Panc1 (cell line): ENCODE data around the gene PPP1R12A. TPM values are rescaled to one million over a fixed set of nuclear protein-coding genes. Genes with fewer than 3 reads are reported as not detected.

ENCODE experiments used
- ATAC-seq: fragments of 200-7000 bp; cut with Tn5 transposase; 2 replicates; pipeline ENCODE4 v1.9.1; 2020; ENCODE audit warnings: mild to moderate bottlenecking, moderate library complexity
- BruUV-seq: library from RNA; stranded (reverse); fragments of 400-500 nt; replicated peaks from 2 replicates; lab custom pipeline; 2021; lab: Mats Ljungman, UMichigan
- CTCF ChIA-PET: fragments of 300-600 bp; sonication (Branson Sonifier 250); formaldehyde crosslinking; loops from one replicate; lab custom pipeline; 2022; ENCODE audit warnings: antibody characterized with exemption; lab: Charles Lee
- POLR2A ChIA-PET: fragments of 300-600 bp; sonication (Branson Sonifier 250); formaldehyde crosslinking; loops from one replicate; lab custom pipeline; 2022; ENCODE audit warnings: antibody characterized with exemption; lab: Charles Lee
- DNase-seq: peaks from one replicate; pipeline ENCODE4 v3.0.0-alpha.2; 2010; ENCODE audit warnings: low read depth, low spot score
- H3K27ac ChIP-seq: 2 replicates; pipeline ENCODE4 v1.5.1; 2011; ENCODE audit warnings: mild to moderate bottlenecking, low read length, inconsistent platforms
- H3K27me3 ChIP-seq: fragments of 200-500 bp; sonication (Bioruptor generic); 2 replicates; pipeline ENCODE4 v1.6.0; 2014; ENCODE audit warnings: low read length, inconsistent platforms; ENCODE audit not compliant: control insufficient read depth, insufficient read depth
- H3K36me3 ChIP-seq: fragments of 200-500 bp; sonication (Bioruptor generic); 2 replicates; pipeline ENCODE4 v1.5.1; 2014; ENCODE audit warnings: inconsistent platforms, mild to moderate bottlenecking, low read length, moderate library complexity; ENCODE audit not compliant: control insufficient read depth, insufficient read depth
- H3K4me1 ChIP-seq: 2 replicates; pipeline ENCODE4 v1.5.1; 2011; ENCODE audit warnings: inconsistent platforms, mild to moderate bottlenecking, low read length, moderate library complexity; ENCODE audit not compliant: control insufficient read depth, insufficient read depth
- H3K4me3 ChIP-seq, 2 experiments: 2 replicates each; pipeline ENCODE4 v1.5.1; 2011 to 2012; ENCODE audit warnings: low read depth in 2 of 2, low read length in 2 of 2, mild to moderate bottlenecking in 2 of 2, inconsistent platforms in 1 of 2, moderate library complexity in 1 of 2
- H3K9me3 ChIP-seq: fragments of 200-500 bp; sonication (Bioruptor generic); 2 replicates; pipeline ENCODE4 v1.5.1; 2014; ENCODE audit warnings: low read depth, mild to moderate bottlenecking, inconsistent platforms, low read length, moderate library complexity; ENCODE audit not compliant: control insufficient read depth, insufficient read depth
- CTCF ChIP-seq: fragments of 450-650 bp; IDR thresholded peaks from 2 replicates; pipeline ENCODE4 v1.5.1; 2017; ENCODE audit warnings: mild to moderate bottlenecking
- POLR2AphosphoS5 ChIP-seq: IDR thresholded peaks from 2 replicates; pipeline ENCODE4 v1.6.1; 2012; ENCODE audit warnings: mild to moderate bottlenecking, low read depth, low read length, moderate library complexity
- REST ChIP-seq, 2 experiments: IDR thresholded peaks; 2 replicates each; pipeline ENCODE4 v1.6.1; 2011 to 2012; ENCODE audit warnings: low read depth in 2 of 2, control low read depth in 1 of 2, low read length in 1 of 2, mild to moderate bottlenecking in 1 of 2, moderate library complexity in 1 of 2; ENCODE audit not compliant: insufficient read depth in 1 of 2
- SIN3A ChIP-seq: IDR thresholded peaks from 2 replicates; pipeline ENCODE4 v1.6.1; 2012; ENCODE audit warnings: low read depth, mild to moderate bottlenecking, low read length, moderate library complexity, borderline replicate concordance; ENCODE audit not compliant: insufficient read depth
- TCF7L2 ChIP-seq: IDR thresholded peaks from 2 replicates; pipeline ENCODE4 v1.6.1; 2011; ENCODE audit warnings: mild to moderate bottlenecking, low read depth, low read length, inconsistent platforms
- in situ Hi-C: cut with HindIII; loops from 2 replicates; pipeline ENCODE4 v1.10.0; 2016; ENCODE audit warnings: low sequenced_read_pairs, low pct_unique_long_range_greater_than_20kb
- intact Hi-C: fragments of 100-400 bp; cut with micrococcal nuclease; formaldehyde crosslinking; loops from one replicate; pipeline ENCODE4 v1.10.0; 2022; ENCODE audit not compliant: unreplicated experiment
- total RNA-seq: library from RNA; stranded (reverse); gene quantifications from one replicate; pipeline ENCODE4 v1.2.1, GENCODE V29; 2021; ENCODE audit not compliant: unreplicated experiment

PPP1R12A gene
- total RNA-seq, 1 experiment from 2014 or later = 61.6 TPM

- in situ Hi-C loops = no loop called here
- Histone ChIP-seq H3K4me1 (no peaks in the 10 kb centered on the region), H3K27me3 (no peaks in the 10 kb centered on the region), H3K27ac (no peak overlapping the region), H3K36me3 (peaks cover 2% of the 10 kb centered on the region; the same call in 1 of the 2 replicates), H3K4me3 (no peak overlapping the region), H3K9me3 (no peaks in the 10 kb centered on the region; the same call in 1 of the 2 replicates)
- intact Hi-C loops = no loop called here
- TF ChIP-seq CTCF (no peak), POLR2AphosphoS5 (no peak), SIN3A (no peak), REST (IDR thresholded peaks at IDR 0.05; ENCODE audit: insufficient read depth in 1 of 2, low read depth in 2 of 2, low read length in 1 of 2) (no peak), TCF7L2 (no peak)
- ATAC-seq (no peak), DNase-seq (no peak)
- BruUV-seq = no TSS peak
- ChIA-PET POLR2A (no interaction called here), CTCF (no interaction called here)
These were observed 99.5 kb downstream of the PPP1R12A start for GRCh38 chr12:79835377-79835843.

- POLR2A ChIA-PET = no interaction called here
- in situ Hi-C loops = no loop called here
- Histone ChIP-seq H3K27me3 (no peaks in the 10 kb centered on the region), H3K4me1 (no peaks in the 10 kb centered on the region), H3K9me3 (no peaks in the 10 kb centered on the region; the same call in 1 of the 2 replicates), H3K36me3 (peaks cover 2% of the 10 kb centered on the region; the same call in 1 of the 2 replicates), H3K27ac (no peak overlapping the region), H3K4me3 (no peak overlapping the region)
- no TSS peak for BruUV-seq
- no peak for ATAC-seq
- CTCF ChIA-PET = no interaction called here
- intact Hi-C loops = no loop called here
- DNase-seq = no peak
- TF ChIP-seq TCF7L2 = no peak
- no peak for TF ChIP-seq CTCF
- TF ChIP-seq REST (IDR thresholded peaks at IDR 0.05; ENCODE audit: insufficient read depth in 1 of 2, low read depth in 2 of 2, low read length in 1 of 2) = no peak
- TF ChIP-seq SIN3A = no peak
- TF ChIP-seq POLR2AphosphoS5 = no peak
These were observed 100.1 kb downstream of the PPP1R12A start for GRCh38 chr12:79834712-79835376.
